CD8-positive, alpha-beta memory T cell (primary cell): ENCODE data around the gene CAV3. TPM values are rescaled to one million over a fixed set of nuclear protein-coding genes. Genes with fewer than 3 reads are reported as not detected.

Experiments
- CTCF ChIA-PET: fragments of 350-600 bp; sonication (Branson Sonifier 250); formaldehyde crosslinking; loops from one replicate; lab custom pipeline; 2021; ENCODE audit warnings: antibody characterized with exemption; lab: Charles Lee
- POLR2A ChIA-PET: fragments of 350-600 bp; sonication (Branson Sonifier 250); formaldehyde crosslinking; loops from one replicate; lab custom pipeline; 2021; ENCODE audit warnings: antibody characterized with exemption; lab: Charles Lee
- DNase-seq, 5 donors: peaks; one replicate each; pipeline versions ENCODE4 v3.0.0 to v3.0.0-alpha.2; 2020 to 2022; ENCODE audit warnings: mixed read lengths in 1 of 5
- H3K27ac ChIP-seq: one replicate; pipeline ENCODE4 v1.7.0; 2013; ENCODE audit warnings: low read depth, mild to moderate bottlenecking, low read length, moderate library complexity
- H3K27me3 ChIP-seq: 2 replicates; pipeline ENCODE4 v1.7.0; 2013; ENCODE audit warnings: low read length, mild to moderate bottlenecking; ENCODE audit not compliant: insufficient read depth, poor library complexity, severe bottlenecking
- H3K36me3 ChIP-seq: 2 replicates; pipeline ENCODE4 v1.7.0; 2013; ENCODE audit warnings: mild to moderate bottlenecking, low read length, moderate library complexity; ENCODE audit not compliant: insufficient read depth
- H3K4me1 ChIP-seq: 2 replicates; pipeline ENCODE4 v1.7.0; 2013; ENCODE audit warnings: mild to moderate bottlenecking, low read length, moderate library complexity; ENCODE audit not compliant: insufficient read depth
- H3K4me3 ChIP-seq: 2 replicates; pipeline ENCODE4 v1.7.0; 2013; ENCODE audit warnings: mild to moderate bottlenecking, low read length
- H3K9me3 ChIP-seq: 2 replicates; pipeline ENCODE4 v1.7.0; 2013; ENCODE audit warnings: mild to moderate bottlenecking, low read length
- H3K27ac Mint-ChIP-seq, 8 donors: one replicate each; pipeline ENCODE4 v1.8.0; 2020 to 2021; ENCODE audit warnings: mixed read lengths in 8 of 8, mild to moderate bottlenecking in 6 of 8, inconsistent platforms in 3 of 8, moderate library complexity in 3 of 8
- H3K27me3 Mint-ChIP-seq, 2 donors: one replicate each; pipeline ENCODE4 v1.8.0; 2020 to 2021; ENCODE audit warnings: mixed read lengths in 2 of 2, mild to moderate bottlenecking in 1 of 2, moderate library complexity in 1 of 2
- H3K36me3 Mint-ChIP-seq, 3 donors: one replicate each; pipeline ENCODE4 v1.8.0; 2020 to 2021; ENCODE audit warnings: mixed read lengths in 3 of 3, inconsistent platforms in 1 of 3, mild to moderate bottlenecking in 1 of 3
- H3K4me1 Mint-ChIP-seq, 3 donors: one replicate each; pipeline ENCODE4 v1.8.0; 2020 to 2021; ENCODE audit warnings: mixed read lengths in 3 of 3, inconsistent platforms in 1 of 3, mild to moderate bottlenecking in 1 of 3
- H3K4me3 Mint-ChIP-seq, 7 donors: one replicate each; pipeline ENCODE4 v1.8.0; 2020 to 2021; ENCODE audit warnings: mixed read lengths in 7 of 7, mild to moderate bottlenecking in 6 of 7, moderate library complexity in 4 of 7, inconsistent platforms in 2 of 7
- H3K9me3 Mint-ChIP-seq, 5 donors: one replicate each; pipeline ENCODE4 v1.8.0; 2020 to 2022; ENCODE audit warnings: mixed read lengths in 5 of 5, mild to moderate bottlenecking in 3 of 5, moderate library complexity in 2 of 5, inconsistent platforms in 1 of 5
- polyA plus RNA-seq: library from polyadenylated mRNA; unstranded; fragments of 300-500 nt; fragmentation: Illumina TruSeq; gene quantifications from one replicate; pipeline ENCODE4 v1.2.3, GENCODE V29; 2021
- total RNA-seq, 2 experiments: library from RNA; stranded (reverse); gene quantifications; one replicate each; pipeline ENCODE4 v1.2.3, GENCODE V29; 2021

Gene CAV3
- total and polyA plus RNA-seq, 3 experiments from 2014 or later, result not detected

- H3K27ac ChIP-seq, result no peak overlapping the region
- H3K36me3 ChIP-seq, result no peaks in the 10 kb centered on the region
- no peak overlapping the region for H3K27ac Mint-ChIP-seq
- H3K9me3 ChIP-seq, result no peaks in the 10 kb centered on the region
- no peaks in the 10 kb centered on the region for H3K4me1 ChIP-seq
- H3K4me1 Mint-ChIP-seq, result no peaks in the 10 kb centered on the region
- no peak for DNase-seq
- H3K4me3 ChIP-seq, result no peak overlapping the region
- peaks cover 0 to 2% (median 0%) of the 10 kb centered on the region in 3 donors for H3K36me3 Mint-ChIP-seq
- peaks cover 3% of the 10 kb centered on the region for H3K27me3 ChIP-seq
- ChIA-PET POLR2A (no interaction called here), CTCF (interaction anchor here (1.6 kb wide), 1 partner anchor 9 kb away, joined by 7 read pairs; the partner anchor contains the start of gene OXTR)
- H3K4me3 Mint-ChIP-seq, result no peak overlapping the region
- H3K9me3 Mint-ChIP-seq, result peaks cover 0 to 4% (median 0%) of the 10 kb centered on the region in 5 donors
- peaks cover 13 to 32% of the 10 kb centered on the region in 2 donors for H3K27me3 Mint-ChIP-seq
Observed at GRCh38 chr3:8777978-8778267, 44.3 kb downstream of the CAV3 start.

- Histone ChIP-seq H3K36me3 (no peaks in the 10 kb centered on the region), H3K9me3 (no peaks in the 10 kb centered on the region), H3K27ac (no peak overlapping the region), H3K27me3 (peaks cover 3% of the 10 kb centered on the region), H3K4me3 (no peak overlapping the region), H3K4me1 (no peaks in the 10 kb centered on the region)
- Mint-ChIP-seq H3K4me1 (no peaks in the 10 kb centered on the region), H3K27ac (peak overlapping the region in 1 of 8 donors; percentile 80), H3K27me3 (peaks cover 13 to 30% of the 10 kb centered on the region in 2 donors), H3K36me3 (peaks cover 0 to 2% (median 0%) of the 10 kb centered on the region in 3 donors), H3K9me3 (peaks cover 0 to 4% (median 0%) of the 10 kb centered on the region in 5 donors), H3K4me3 (no peak overlapping the region)
- ChIA-PET POLR2A (no interaction called here), CTCF (interaction anchor here (1.6 kb wide), 1 partner anchor 9 kb away, joined by 7 read pairs; the partner anchor contains the start of gene OXTR)
- no peak for DNase-seq
Observed at GRCh38 chr3:8778475-8778874, 44.9 kb downstream of the CAV3 start.

- H3K4me1 ChIP-seq, result no peaks in the 10 kb centered on the region
- Mint-ChIP-seq H3K27me3 (peaks cover 11 to 20% of the 10 kb centered on the region in 2 donors), H3K36me3 (peaks cover 0 to 2% (median 0%) of the 10 kb centered on the region in 3 donors), H3K27ac (no peak overlapping the region), H3K4me3 (no peak overlapping the region), H3K9me3 (peaks cover 0 to 4% (median 0%) of the 10 kb centered on the region in 5 donors), H3K4me1 (no peaks in the 10 kb centered on the region)
- H3K36me3 ChIP-seq, result no peaks in the 10 kb centered on the region
- H3K27me3 ChIP-seq, result no peaks in the 10 kb centered on the region
- H3K4me3 ChIP-seq, result no peak overlapping the region
- no peak overlapping the region for H3K27ac ChIP-seq
- no peaks in the 10 kb centered on the region for H3K9me3 ChIP-seq
- ChIA-PET CTCF (no interaction called here), POLR2A (no interaction called here)
- DNase-seq, result no peak
Observed at GRCh38 chr3:8780279-8780678, 46.7 kb downstream of the CAV3 start.

GRCh38 chr3:8784676-8785435, 51.3 kb downstream of the CAV3 start:
- Mint-ChIP-seq H3K36me3 (no peaks in the 10 kb centered on the region), H3K4me3 (no peak overlapping the region), H3K4me1 (no peaks in the 10 kb centered on the region), H3K27ac (no peak overlapping the region), H3K9me3 (peaks cover 0 to 13% (median 5%) of the 10 kb centered on the region in 5 donors), H3K27me3 (peaks cover 0 to 8% of the 10 kb centered on the region in 2 donors)
- Histone ChIP-seq H3K4me3 (no peak overlapping the region), H3K4me1 (no peaks in the 10 kb centered on the region), H3K27ac (no peak overlapping the region), H3K36me3 (no peaks in the 10 kb centered on the region), H3K9me3 (no peaks in the 10 kb centered on the region), H3K27me3 (no peaks in the 10 kb centered on the region)
- POLR2A ChIA-PET, result no interaction called here
- CTCF ChIA-PET, result interaction anchor here (0.7 to 1.2 kb wide), 2 partner anchors 12 to 15 kb away, joined by 3 read pairs; partner anchors contain the start of gene OXTR
- no peak for DNase-seq

- POLR2A ChIA-PET, result no interaction called here
- H3K27ac Mint-ChIP-seq, result no peak overlapping the region
- no peaks in the 10 kb centered on the region for H3K4me1 Mint-ChIP-seq
- H3K4me3 ChIP-seq, result no peak overlapping the region
- H3K27me3 ChIP-seq, result no peaks in the 10 kb centered on the region
- CTCF ChIA-PET, result no interaction called here
- no peaks in the 10 kb centered on the region for H3K9me3 ChIP-seq
- H3K36me3 Mint-ChIP-seq, result peaks cover 0 to 8% (median 0%) of the 10 kb centered on the region in 3 donors
- H3K27me3 Mint-ChIP-seq, result peaks cover 0 to 13% of the 10 kb centered on the region in 2 donors
- no peaks in the 10 kb centered on the region for H3K4me1 ChIP-seq
- no peak for DNase-seq
- H3K27ac ChIP-seq, result no peak overlapping the region
- H3K9me3 Mint-ChIP-seq, result peaks cover 5 to 15% (median 7%) of the 10 kb centered on the region in 5 donors
- no peak overlapping the region for H3K4me3 Mint-ChIP-seq
- no peaks in the 10 kb centered on the region for H3K36me3 ChIP-seq
Observed at GRCh38 chr3:8790529-8790928, 56.9 kb downstream of the CAV3 start.

GRCh38 chr3:8793242-8793641, 59.6 kb downstream of the CAV3 start:
- Mint-ChIP-seq H3K27me3 (peaks cover 0 to 11% of the 10 kb centered on the region in 2 donors), H3K4me3 (no peak overlapping the region), H3K4me1 (no peaks in the 10 kb centered on the region), H3K36me3 (peaks cover 0 to 13% (median 0%) of the 10 kb centered on the region in 3 donors), H3K9me3 (peaks cover 4 to 15% (median 7%) of the 10 kb centered on the region in 5 donors), H3K27ac (no peak overlapping the region)
- ChIA-PET POLR2A (no interaction called here), CTCF (no interaction called here)
- no peak overlapping the region for H3K27ac ChIP-seq
- H3K27me3 ChIP-seq, result no peaks in the 10 kb centered on the region
- H3K4me3 ChIP-seq, result no peak overlapping the region
- no peaks in the 10 kb centered on the region for H3K4me1 ChIP-seq
- no peak for DNase-seq
- no peaks in the 10 kb centered on the region for H3K36me3 ChIP-seq
- H3K9me3 ChIP-seq, result no peaks in the 10 kb centered on the region

- H3K4me3 ChIP-seq, result no peak overlapping the region
- Mint-ChIP-seq H3K27me3 (peaks cover 0 to 8% of the 10 kb centered on the region in 2 donors), H3K36me3 (peaks cover 0 to 13% (median 0%) of the 10 kb centered on the region in 3 donors), H3K4me3 (no peak overlapping the region), H3K27ac (no peak overlapping the region), H3K4me1 (no peaks in the 10 kb centered on the region), H3K9me3 (peaks cover 2 to 9% (median 5%) of the 10 kb centered on the region in 5 donors)
- H3K27ac ChIP-seq, result no peak overlapping the region
- CTCF ChIA-PET, result no interaction called here
- DNase-seq, result no peak
- H3K4me1 ChIP-seq, result no peaks in the 10 kb centered on the region
- POLR2A ChIA-PET, result no interaction called here
- no peaks in the 10 kb centered on the region for H3K36me3 ChIP-seq
- no peaks in the 10 kb centered on the region for H3K9me3 ChIP-seq
- no peaks in the 10 kb centered on the region for H3K27me3 ChIP-seq
Observed at GRCh38 chr3:8794247-8794646, 60.6 kb downstream of the CAV3 start.
